NB4 (cell line): ENCODE data around the gene TSPYL1.

Source experiments
- CTCF ChIP-seq: IDR thresholded peaks from one replicate; pipeline ENCODE4 v1.5.1; 2012; ENCODE audit warnings: low read depth, low read length
- POLR2A ChIP-seq: IDR thresholded peaks from 2 replicates; pipeline ENCODE4 v1.6.1; 2011; ENCODE audit warnings: mild to moderate bottlenecking; ENCODE audit not compliant: insufficient read length; ENCODE audit errors: extremely low read depth
- TF ChIP-seq, protein P1 (sequence below): IDR thresholded peaks from 2 replicates; pipeline ENCODE4 v1.6.1; 2011; ENCODE audit warnings: low read depth, low read length

GRCh38 chr6:116254297-116255056 is 25.3 kb downstream of the TSPYL1 start:
- TF ChIP-seq POLR2A = no peak
- TF ChIP-seq CTCF = no peak
- TF ChIP-seq, protein P1, sequence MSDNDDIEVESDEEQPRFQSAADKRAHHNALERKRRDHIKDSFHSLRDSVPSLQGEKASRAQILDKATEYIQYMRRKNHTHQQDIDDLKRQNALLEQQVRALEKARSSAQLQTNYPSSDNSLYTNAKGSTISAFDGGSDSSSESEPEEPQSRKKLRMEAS = no peak
